HEK293T (cell line): ENCODE measurements around the gene LYSMD1.

Experiments used
- ARNT ChIP-seq: fragments of 450-650 bp; IDR thresholded peaks from 2 replicates; pipeline ENCODE4 v1.6.1; 2017; ENCODE audit warnings: mild to moderate bottlenecking
- BHLHE40 ChIP-seq: fragments of 450-650 bp; IDR thresholded peaks from 2 replicates; pipeline ENCODE4 v1.6.1; 2016; ENCODE audit warnings: mild to moderate bottlenecking, moderate library complexity, borderline replicate concordance
- CTBP1 ChIP-seq: fragments of 450-650 bp; IDR thresholded peaks from 2 replicates; pipeline ENCODE4 v1.6.1; 2016; ENCODE audit warnings: borderline replicate concordance
- ELF4 ChIP-seq: fragments of 450-650 bp; IDR thresholded peaks from 2 replicates; pipeline ENCODE4 v1.6.1; 2017; ENCODE audit warnings: antibody characterized with exemption
- FOXA1 ChIP-seq: fragments of 450-650 bp; IDR thresholded peaks from 2 replicates; pipeline ENCODE4 v1.6.1; 2016; ENCODE audit warnings: mild to moderate bottlenecking
- FOXK2 ChIP-seq: fragments of 450-650 bp; IDR thresholded peaks from 2 replicates; pipeline ENCODE4 v1.6.1; 2016; ENCODE audit warnings: mild to moderate bottlenecking
- HDGF ChIP-seq: fragments of 450-650 bp; IDR thresholded peaks from 2 replicates; pipeline ENCODE4 v1.6.1; 2017; ENCODE audit warnings: antibody characterized with exemption, borderline replicate concordance
- PKNOX1 ChIP-seq: fragments of 450-650 bp; IDR thresholded peaks from 2 replicates; pipeline ENCODE4 v1.6.1; 2016
- SP1 ChIP-seq: fragments of 450-650 bp; IDR thresholded peaks from 2 replicates; pipeline ENCODE4 v1.6.1; 2017
- SUZ12 ChIP-seq: fragments of 450-650 bp; IDR thresholded peaks from 2 replicates; pipeline ENCODE4 v1.6.1; 2016; ENCODE audit warnings: mild to moderate bottlenecking
- TARDBP ChIP-seq: fragments of 450-650 bp; IDR thresholded peaks from 2 replicates; pipeline ENCODE4 v1.6.1; 2016
- ZNF384 ChIP-seq: fragments of 450-650 bp; IDR thresholded peaks from 2 replicates; pipeline ENCODE4 v1.6.1; 2016

- TF ChIP-seq SP1 (no peak), SUZ12 (no peak), ELF4 (no peak), ZNF384 (no peak), FOXA1 (no peak), TARDBP (no peak), ARNT (no peak), FOXK2 (no peak), HDGF (no peak), BHLHE40 (no peak), CTBP1 (no peak), PKNOX1 (no peak)
Observed at GRCh38 chr1:151184211-151184610, 18.5 kb upstream of the LYSMD1 start.
